H1 (cell line): Measurements from ENCODE around the gene TRIM67. TPM values are rescaled to one million over a fixed set of nuclear protein-coding genes. Genes with fewer than 3 reads are reported as not detected.

Experiments
- CTCF ChIA-PET: fragments of 300-600 bp; sonication (Branson Sonifier 250); formaldehyde crosslinking; loops from one replicate; lab custom pipeline; 2021; ENCODE audit not compliant: partially characterized antibody; lab: Charles Lee
- POLR2A ChIA-PET: fragments of 300-600 bp; sonication (Branson Sonifier 250); formaldehyde crosslinking; loops from one replicate; lab custom pipeline; 2021; ENCODE audit warnings: inconsistent platforms; ENCODE audit not compliant: partially characterized antibody; lab: Charles Lee
- DNase-seq, 2 experiments: peaks; one replicate each; pipeline versions ENCODE4 v3.0.0 to v3.0.0-alpha.2; 2010 to 2022; ENCODE audit warnings: low spot score in 2 of 2, low read depth in 1 of 2, mixed read lengths in 1 of 2
- FAIRE-seq: peaks from 2 replicates; lab custom pipeline; 2011; peaks lifted over from hg19 to GRCh38; lab: Jason Lieb, UNC
- H2AFZ ChIP-seq: 2 replicates; pipeline ENCODE4 v1.8.1; 2012; ENCODE audit warnings: low read length, inconsistent platforms
- H2AK5ac ChIP-seq: 2 replicates; pipeline ENCODE4 v1.6.1; 2013; ENCODE audit warnings: low read depth, low read length
- H2BK120ac ChIP-seq: replicated peaks from 2 replicates; pipeline ENCODE3; 2013; ENCODE audit warnings: low read depth, low read length, inconsistent platforms
- H2BK12ac ChIP-seq: 2 replicates; pipeline ENCODE4 v1.6.1; 2013; ENCODE audit warnings: low read depth, low read length
- H2BK15ac ChIP-seq: 2 replicates; pipeline ENCODE4 v1.6.1; 2013; ENCODE audit warnings: low read length
- H2BK20ac ChIP-seq: 2 replicates; pipeline ENCODE4 v1.6.1; 2013; ENCODE audit warnings: low read length
- H2BK5ac ChIP-seq: 2 replicates; pipeline ENCODE4 v1.6.1; 2013; ENCODE audit warnings: low read depth, low read length
- H3K14ac ChIP-seq: 2 replicates; pipeline ENCODE4 v1.6.1; 2013; ENCODE audit warnings: inconsistent platforms; ENCODE audit not compliant: insufficient read length
- H3K18ac ChIP-seq: 2 replicates; pipeline ENCODE4 v1.6.1; 2013; ENCODE audit warnings: low read length; ENCODE audit errors: extremely low read depth
- H3K23ac ChIP-seq: 2 replicates; pipeline ENCODE4 v1.6.1; 2013; ENCODE audit warnings: inconsistent platforms; ENCODE audit not compliant: insufficient read length
- H3K23me2 ChIP-seq: 2 replicates; pipeline ENCODE4 v1.6.1; 2013; ENCODE audit warnings: low read depth, low read length
- H3K27ac ChIP-seq: 2 replicates; pipeline ENCODE4 v1.6.1; 2011; ENCODE audit warnings: low read depth, low read length, inconsistent platforms
- H3K27me3 ChIP-seq, 4 experiments: replicated peaks in 1 of 4; 1 replicate in 1 of 4; 2 replicates in 3 of 4; pipeline versions ENCODE4 v1.6.1 to v1.8.1; 2011 to 2013; ENCODE audit warnings: low read length in 3 of 4, mild to moderate bottlenecking in 3 of 4, inconsistent platforms in 2 of 4, mixed read lengths in 2 of 4, moderate library complexity in 1 of 4; ENCODE audit not compliant: control insufficient read depth in 3 of 4, insufficient read depth in 3 of 4; ENCODE audit errors: extremely low read depth in 1 of 4
- H3K36me3 ChIP-seq, 4 experiments: 2 replicates each; pipeline versions ENCODE4 v1.6.1 to v1.8.1; 2011 to 2013; ENCODE audit warnings: mild to moderate bottlenecking in 4 of 4, low read length in 3 of 4, moderate library complexity in 2 of 4, control low read depth in 1 of 4, inconsistent platforms in 1 of 4; ENCODE audit not compliant: insufficient read depth in 4 of 4, control insufficient read depth in 2 of 4
- H3K4ac ChIP-seq: replicated peaks from 2 replicates; pipeline ENCODE3; 2013; ENCODE audit warnings: low read length, low read depth, mixed read lengths, inconsistent platforms; ENCODE audit not compliant: insufficient read length
- H3K4me1 ChIP-seq, 4 experiments: replicated peaks in 1 of 4; 1 replicate in 1 of 4; 2 replicates in 3 of 4; pipeline versions ENCODE4 v1.6.1 to v1.8.1; 2011 to 2013; ENCODE audit warnings: low read length in 3 of 4, inconsistent platforms in 2 of 4, mixed read lengths in 1 of 4; ENCODE audit not compliant: insufficient read depth in 4 of 4, control insufficient read depth in 3 of 4
- H3K4me2 ChIP-seq, 2 experiments: 2 replicates each; pipeline versions ENCODE4 v1.6.1 to v1.8.1; 2011 to 2013; ENCODE audit warnings: low read depth in 2 of 2, low read length in 2 of 2, control low read depth in 1 of 2, inconsistent platforms in 1 of 2, mild to moderate bottlenecking in 1 of 2; ENCODE audit not compliant: insufficient read depth in 1 of 2
- H3K4me3 ChIP-seq, 4 experiments: fragments of 200-600, 300-600 bp in 1 of 4; sonication (generic), shearing (Covaris generic), sonication (Bioruptor Twin) in 1 of 4; 2 replicates each; pipeline versions ENCODE4 v1.5.1 to v1.8.1; 2011 to 2016; ENCODE audit warnings: low read length in 4 of 4, low read depth in 3 of 4, control low read depth in 2 of 4, inconsistent platforms in 2 of 4, mild to moderate bottlenecking in 2 of 4, mixed read lengths in 1 of 4, moderate library complexity in 1 of 4; ENCODE audit not compliant: insufficient read depth in 2 of 4; ENCODE audit errors: extremely low read depth in 1 of 4
- H3K56ac ChIP-seq: replicated peaks from 2 replicates; pipeline ENCODE3; 2013; ENCODE audit warnings: low read depth, mild to moderate bottlenecking, mixed read lengths, low read length, inconsistent platforms; ENCODE audit not compliant: insufficient read length
- H3K79me1 ChIP-seq: 2 replicates; pipeline ENCODE4 v1.6.1; 2013; ENCODE audit warnings: low read depth, low read length, control low read depth
- H3K79me2 ChIP-seq, 2 experiments: 2 replicates each; pipeline versions ENCODE4 v1.6.1 to v1.8.1; 2012 to 2013; ENCODE audit warnings: low read length in 2 of 2, mild to moderate bottlenecking in 2 of 2, inconsistent platforms in 1 of 2; ENCODE audit not compliant: insufficient read depth in 2 of 2, control insufficient read depth in 1 of 2
- H3K9ac ChIP-seq, 4 experiments: replicated peaks in 1 of 4; 1 replicate in 1 of 4; 2 replicates in 3 of 4; pipeline versions ENCODE4 v1.6.1 to v1.8.1; 2011 to 2013; ENCODE audit warnings: low read depth in 3 of 4, low read length in 3 of 4, control low read depth in 2 of 4, mild to moderate bottlenecking in 2 of 4, moderate library complexity in 2 of 4, inconsistent platforms in 1 of 4; ENCODE audit errors: extremely low read depth in 1 of 4
- H3K9me3 ChIP-seq, 2 experiments: 2 replicates each; pipeline versions ENCODE4 v1.6.1 to v1.8.1; 2012 to 2013; ENCODE audit warnings: mild to moderate bottlenecking in 2 of 2, moderate library complexity in 2 of 2, control low read depth in 1 of 2, inconsistent platforms in 1 of 2, low read depth in 1 of 2, low read length in 1 of 2, mixed read lengths in 1 of 2; ENCODE audit not compliant: insufficient read depth in 2 of 2
- H4K20me1 ChIP-seq, 2 experiments: replicated peaks in 1 of 2; 2 replicates each; pipeline versions ENCODE3 to v1.8.1; 2011 to 2013; ENCODE audit warnings: inconsistent platforms in 2 of 2, low read length in 2 of 2, mild to moderate bottlenecking in 1 of 2; ENCODE audit not compliant: insufficient read depth in 2 of 2, control insufficient read depth in 1 of 2
- H4K5ac ChIP-seq: 2 replicates; pipeline ENCODE4 v1.6.1; 2013; ENCODE audit warnings: low read length, low read depth, mixed read lengths, inconsistent platforms; ENCODE audit not compliant: insufficient read length
- H4K8ac ChIP-seq: 2 replicates; pipeline ENCODE4 v1.8.0; 2013; ENCODE audit warnings: mild to moderate bottlenecking, moderate library complexity, low read length, inconsistent platforms; ENCODE audit not compliant: insufficient read depth; ENCODE audit errors: extremely low read depth
- H4K91ac ChIP-seq: replicated peaks from 2 replicates; pipeline ENCODE3; 2013; ENCODE audit warnings: low read length, mixed read lengths, inconsistent platforms; ENCODE audit not compliant: insufficient read length
- CBX8 ChIP-seq: fragments of 300-800, 300-1000 bp; sonication (generic); IDR thresholded peaks from 2 replicates; pipeline ENCODE4 v1.7.1; 2016; ENCODE audit warnings: low read depth, low read length, borderline replicate concordance
- FOSL1 ChIP-seq: IDR thresholded peaks from 2 replicates; pipeline ENCODE4 v1.6.1; 2011; ENCODE audit warnings: mild to moderate bottlenecking, low read depth, low read length, moderate library complexity; ENCODE audit not compliant: insufficient read depth
- HDAC2 ChIP-seq, 2 experiments: fragments of 300-600 bp in 1 of 2; sonication (generic) in 1 of 2; IDR thresholded peaks; 2 replicates each; pipeline ENCODE4 v1.6.1; 2011 to 2012; ENCODE audit warnings: low read depth in 2 of 2, low read length in 2 of 2, mild to moderate bottlenecking in 2 of 2, moderate library complexity in 2 of 2, borderline replicate concordance in 1 of 2, inconsistent platforms in 1 of 2
- JUN ChIP-seq: IDR thresholded peaks from 2 replicates; pipeline ENCODE4 v1.6.1; 2011; ENCODE audit warnings: low read depth, mild to moderate bottlenecking, improper control_type of control experiment, low read length
- NRF1 ChIP-seq: IDR thresholded peaks from 2 replicates; pipeline ENCODE4 v1.6.1; 2011; ENCODE audit warnings: mild to moderate bottlenecking, low read depth, low read length, improper control_type of control experiment
- PHF8 ChIP-seq: fragments of 200-600 bp; sonication (generic); conservative IDR thresholded peaks from 2 replicates; pipeline ENCODE4 v1.7.1; 2012; ENCODE audit warnings: low read depth, mild to moderate bottlenecking, inconsistent platforms, low read length, moderate library complexity
- SP2 ChIP-seq: IDR thresholded peaks from 2 replicates; pipeline ENCODE4 v1.6.1; 2012; ENCODE audit warnings: mild to moderate bottlenecking, low read length, inconsistent platforms
- WGBS, 2 experiments: shearing (Covaris generic) in 1 of 2; methylation state at CpG; one replicate each; pipeline versions ENCODE4 v1.1.6 to v1.1.7; 2013 to 2015; ENCODE audit warnings: low lambda C conversion rate in 2 of 2, mixed read lengths in 2 of 2, inconsistent platforms in 1 of 2, low coverage in 1 of 2, missing lambda C conversion rate in 1 of 2; ENCODE audit not compliant: insufficient replicate concordance in 2 of 2, insufficient coverage in 1 of 2, insufficient read length in 1 of 2; ENCODE audit errors: extremely low coverage in 1 of 2, missing lambda C conversion rate in 1 of 2; 5-methylcytosine and 5-hydroxymethylcytosine counted together
- polyA plus RNA-seq, 7 experiments: library from polyadenylated mRNA; depleted of rRNA in 3 of 7; stranded (reverse) in 5 of 7; unstranded in 2 of 7; fragments of >200 nt in 5 of 7; fragments of 200-250 nt in 2 of 7; gene quantifications; 1 replicate in 5 of 7; 2 replicates in 1 of 7; 4 replicates in 1 of 7; pipeline versions ENCODE4 v1.2.1 to v1.2.3, GENCODE V29; 2011 to 2013; ENCODE audit warnings: missing spikeins in 2 of 7, mixed read lengths in 2 of 7
- total RNA-seq: library from RNA; stranded (reverse); fragmentation: NEBNext Ultra II Directional; extraction: Animal tissue kit (Norgen Biotek cat#: 25700); gene quantifications from 2 replicates; pipeline ENCODE4 v1.2.1, GENCODE V29; 2021

The TRIM67 gene
- total and polyA plus RNA-seq, 2 of the 8 experiments (the other 6 are each of a cell fraction or from before 2014, with no cell fraction given), result under 0.01 TPM; not detected in 1

GRCh38 chr1:231226156-231226555 lies 64.3 kb downstream of the TRIM67 start:
- POLR2A ChIA-PET, result no interaction called here

More at GRCh38 chr1:231226156-231226555, 64.3 kb downstream of the TRIM67 start:
- Histone ChIP-seq H3K23me2 (no peaks in the 10 kb centered on the region), H2BK15ac (no peak overlapping the region), H3K14ac (no peak overlapping the region), H3K79me2 (no peaks in the 10 kb centered on the region), H3K9ac (no peak overlapping the region), H3K27ac (no peak overlapping the region), H4K5ac (no peak overlapping the region), H3K23ac (no peak overlapping the region), H2BK20ac (no peak overlapping the region), H3K79me1 (no peaks in the 10 kb centered on the region), H3K56ac (no peak overlapping the region), H3K4ac (no peak overlapping the region), H3K27me3 (no peaks in the 10 kb centered on the region), H4K91ac (no peak overlapping the region), H3K4me2 (no peak overlapping the region), H3K4me1 (no peaks in the 10 kb centered on the region), H3K9me3 (no peaks in the 10 kb centered on the region), H3K18ac (no peak overlapping the region), H4K20me1 (no peaks in the 10 kb centered on the region), H2BK120ac (no peak overlapping the region), H2AK5ac (no peak overlapping the region), H2BK12ac (no peak overlapping the region), H3K4me3 (no peak overlapping the region), H4K8ac (no peak overlapping the region), H2BK5ac (no peak overlapping the region), H3K36me3 (peaks cover 0 to 23% (median 14%) of the 10 kb centered on the region in 4 experiments; a peak in 6 of 8 replicates), H2AFZ (no peak overlapping the region)
- CTCF ChIA-PET, result interaction anchor here (0.6 to 1.9 kb wide), 4 partner anchors 20 to 406 kb away, joined by 3 to 5 read pairs (median 3); no protein-coding TSS in a partner anchor
- TF ChIP-seq FOSL1 (no peak), NRF1 (no peak), SP2 (no peak), PHF8 (no peak), CBX8 (no peak), HDAC2 (IDR thresholded peaks at IDR 0.05; ENCODE audit: borderline replicate concordance in 1 of 2, low read depth in 2 of 2, low read length in 2 of 2) (no peak), JUN (no peak)
- WGBS, 2 experiments, result 90% methylated on average over 7 of the region's 7 CpGs; no CpG with 5 or more reads in 1 of the 2 experiments
- FAIRE-seq, result no peak
- no peak for DNase-seq
